H9 (cell line): ENCODE results near the gene TAAR2. TPM values are rescaled to one million over a fixed set of nuclear protein-coding genes. Genes with fewer than 3 reads are reported as not detected.

Experiments used
- DNase-seq: peaks from one replicate; pipeline ENCODE4 v3.0.0-alpha.2; 2017
- H2AFZ ChIP-seq: one replicate; pipeline ENCODE4 v1.6.1; 2013; ENCODE audit warnings: mild to moderate bottlenecking, low read length, control low read depth, moderate library complexity
- H2AK5ac ChIP-seq: 2 replicates; pipeline ENCODE4 v1.6.1; 2013; ENCODE audit warnings: low read length, control low read depth, mixed read lengths; ENCODE audit not compliant: insufficient read length
- H2BK120ac ChIP-seq: one replicate; pipeline ENCODE4 v1.6.1; 2013; ENCODE audit warnings: low read depth, mild to moderate bottlenecking, low read length, control low read depth, inconsistent platforms; ENCODE audit not compliant: poor library complexity, severe bottlenecking
- H2BK12ac ChIP-seq: 2 replicates; pipeline ENCODE4 v1.6.1; 2013; ENCODE audit warnings: low read length, control low read depth, mixed read lengths, low read depth; ENCODE audit not compliant: insufficient read length
- H2BK15ac ChIP-seq: 2 replicates; pipeline ENCODE4 v1.6.1; 2013; ENCODE audit warnings: low read depth, low read length, control low read depth
- H2BK20ac ChIP-seq: one replicate; pipeline ENCODE4 v1.6.1; 2013; ENCODE audit warnings: low read depth, mild to moderate bottlenecking, low read length, control low read depth, inconsistent platforms; ENCODE audit not compliant: poor library complexity, severe bottlenecking
- H2BK5ac ChIP-seq: 2 replicates; pipeline ENCODE4 v1.6.1; 2013; ENCODE audit warnings: low read length, control low read depth, mixed read lengths; ENCODE audit not compliant: insufficient read length
- H3K14ac ChIP-seq: 2 replicates; pipeline ENCODE4 v1.6.1; 2013; ENCODE audit warnings: low read length, control low read depth; ENCODE audit not compliant: insufficient read depth
- H3K18ac ChIP-seq: 2 replicates; pipeline ENCODE4 v1.6.1; 2013; ENCODE audit warnings: low read depth, mild to moderate bottlenecking, mixed read lengths, low read length, control low read depth; ENCODE audit not compliant: insufficient read length
- H3K23ac ChIP-seq: 2 replicates; pipeline ENCODE4 v1.6.1; 2013; ENCODE audit warnings: low read length, control low read depth, mixed read lengths, low read depth; ENCODE audit not compliant: insufficient read length
- H3K23me2 ChIP-seq: 2 replicates; pipeline ENCODE4 v1.6.1; 2013; ENCODE audit warnings: low read depth, mild to moderate bottlenecking, mixed read lengths, low read length, control low read depth; ENCODE audit not compliant: insufficient read length, poor library complexity, severe bottlenecking
- H3K27ac ChIP-seq: 2 replicates; pipeline ENCODE4 v1.5.1; 2013; ENCODE audit warnings: low read length, control low read depth, mixed read lengths, low read depth; ENCODE audit not compliant: insufficient read length
- H3K27me3 ChIP-seq: 2 replicates; pipeline ENCODE4 v1.6.1; 2013; ENCODE audit warnings: low read length, control low read depth, inconsistent platforms; ENCODE audit not compliant: insufficient read depth
- H3K4ac ChIP-seq: 2 replicates; pipeline ENCODE4 v1.6.1; 2013; ENCODE audit warnings: low read depth, mild to moderate bottlenecking, control low read depth, inconsistent platforms, low read length, moderate library complexity
- H3K4me1 ChIP-seq: 2 replicates; pipeline ENCODE4 v1.6.1; 2013; ENCODE audit warnings: low read length, control low read depth, inconsistent platforms; ENCODE audit not compliant: insufficient read depth
- H3K4me2 ChIP-seq: 2 replicates; pipeline ENCODE4 v1.6.1; 2013; ENCODE audit warnings: low read length, control low read depth, mixed read lengths; ENCODE audit not compliant: insufficient read length, insufficient read depth
- H3K56ac ChIP-seq: 2 replicates; pipeline ENCODE4 v1.6.1; 2013; ENCODE audit warnings: low read depth, mild to moderate bottlenecking, mixed read lengths, low read length, control low read depth; ENCODE audit not compliant: insufficient read length
- H3K79me1 ChIP-seq: 2 replicates; pipeline ENCODE4 v1.6.1; 2013; ENCODE audit warnings: low read depth, mild to moderate bottlenecking, moderate library complexity, low read length, control low read depth, inconsistent platforms; ENCODE audit not compliant: insufficient read depth, poor library complexity, severe bottlenecking
- H3K79me2 ChIP-seq: 2 replicates; pipeline ENCODE4 v1.6.1; 2013; ENCODE audit warnings: low read length, control low read depth, inconsistent platforms; ENCODE audit not compliant: insufficient read depth
- H3K9ac ChIP-seq: 2 replicates; pipeline ENCODE4 v1.6.1; 2013; ENCODE audit warnings: low read length, control low read depth, mixed read lengths; ENCODE audit not compliant: insufficient read length; ENCODE audit errors: extremely low read depth
- H3K9me3 ChIP-seq: one replicate; pipeline ENCODE4 v1.6.1; 2013; ENCODE audit warnings: low read depth, low read length, inconsistent platforms; ENCODE audit not compliant: control insufficient read depth
- H3T11ph ChIP-seq: one replicate; pipeline ENCODE4 v1.6.1; 2013; ENCODE audit warnings: mild to moderate bottlenecking, low read length, control low read depth, inconsistent platforms
- H4K20me1 ChIP-seq: one replicate; pipeline ENCODE4 v1.6.1; 2013; ENCODE audit not compliant: control insufficient read depth, insufficient read length, insufficient read depth
- H4K5ac ChIP-seq: 2 replicates; pipeline ENCODE4 v1.6.1; 2013; ENCODE audit warnings: low read depth, mild to moderate bottlenecking, mixed read lengths, low read length, control low read depth; ENCODE audit not compliant: insufficient read length
- H4K8ac ChIP-seq: replicated peaks from 2 replicates; pipeline ENCODE4 v1.6.1; 2013; ENCODE audit warnings: low read length, control low read depth, mixed read lengths, low read depth; ENCODE audit not compliant: insufficient read length
- H4K91ac ChIP-seq: 2 replicates; pipeline ENCODE4 v1.6.1; 2013; ENCODE audit warnings: low read depth, mild to moderate bottlenecking, moderate library complexity, mixed read lengths, low read length, control low read depth; ENCODE audit not compliant: insufficient read length
- H3K27ac Mint-ChIP-seq, 3 experiments: 2 replicates in 2 of 3; 3 replicates in 1 of 3; pipeline ENCODE4 v1.8.0; 2020 to 2021; ENCODE audit warnings: mixed read lengths in 3 of 3, mild to moderate bottlenecking in 1 of 3, moderate library complexity in 1 of 3
- H3K27me3 Mint-ChIP-seq: 2 replicates; pipeline ENCODE4 v1.8.0; 2021; ENCODE audit warnings: low read depth, mild to moderate bottlenecking, moderate library complexity, mixed read lengths
- H3K36me3 Mint-ChIP-seq, 3 experiments: 2 replicates in 2 of 3; 3 replicates in 1 of 3; pipeline ENCODE4 v1.8.0; 2020 to 2021; ENCODE audit warnings: low read depth in 3 of 3, mixed read lengths in 3 of 3; ENCODE audit not compliant: insufficient read depth in 1 of 3
- H3K4me1 Mint-ChIP-seq, 2 experiments: 2 replicates each; pipeline ENCODE4 v1.8.0; 2020; ENCODE audit warnings: mixed read lengths in 2 of 2
- H3K4me3 Mint-ChIP-seq, 2 experiments: 2 replicates in 1 of 2; 3 replicates in 1 of 2; pipeline ENCODE4 v1.8.0; 2020 to 2021; ENCODE audit warnings: mild to moderate bottlenecking in 2 of 2, mixed read lengths in 2 of 2, moderate library complexity in 1 of 2
- H3K9me3 Mint-ChIP-seq, 2 experiments: 2 replicates in 1 of 2; 3 replicates in 1 of 2; pipeline ENCODE4 v1.8.0; 2020; ENCODE audit warnings: mild to moderate bottlenecking in 2 of 2, mixed read lengths in 2 of 2, moderate library complexity in 1 of 2
- WGBS: extraction: QIAGEN DNeasy Blood & Tissue Kit; methylation state at CpG from one replicate; pipeline ENCODE4 v1.1.7; 2013; ENCODE audit warnings: missing lambda C conversion rate, low lambda C conversion rate, mixed read lengths; ENCODE audit not compliant: insufficient read length; ENCODE audit errors: extremely low coverage; 5-methylcytosine and 5-hydroxymethylcytosine counted together
- long read RNA-seq: library from polyadenylated mRNA; unstranded; transcript quantifications from one replicate; pipeline ENCODE4 v2.0.0, GENCODE V29; 2020
- total RNA-seq: library from RNA; stranded (reverse); gene quantifications from 2 replicates; pipeline ENCODE4 v1.2.1, GENCODE V29; 2021
- TF ChIP-seq, protein P1 (sequence below): fragments of 200-600 bp; sonication (generic); conservative IDR thresholded peaks from 3 replicates; pipeline ENCODE4 v1.8.0; 2021; ENCODE audit warnings: antibody characterized with exemption, mild to moderate bottlenecking

The TAAR2 gene, protein sequence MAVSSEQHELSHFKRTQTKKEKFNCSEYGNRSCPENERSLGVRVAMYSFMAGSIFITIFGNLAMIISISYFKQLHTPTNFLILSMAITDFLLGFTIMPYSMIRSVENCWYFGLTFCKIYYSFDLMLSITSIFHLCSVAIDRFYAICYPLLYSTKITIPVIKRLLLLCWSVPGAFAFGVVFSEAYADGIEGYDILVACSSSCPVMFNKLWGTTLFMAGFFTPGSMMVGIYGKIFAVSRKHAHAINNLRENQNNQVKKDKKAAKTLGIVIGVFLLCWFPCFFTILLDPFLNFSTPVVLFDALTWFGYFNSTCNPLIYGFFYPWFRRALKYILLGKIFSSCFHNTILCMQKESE
- not detected in 2 replicates for total RNA-seq
- long read RNA-seq = 0 reads

DNA sequence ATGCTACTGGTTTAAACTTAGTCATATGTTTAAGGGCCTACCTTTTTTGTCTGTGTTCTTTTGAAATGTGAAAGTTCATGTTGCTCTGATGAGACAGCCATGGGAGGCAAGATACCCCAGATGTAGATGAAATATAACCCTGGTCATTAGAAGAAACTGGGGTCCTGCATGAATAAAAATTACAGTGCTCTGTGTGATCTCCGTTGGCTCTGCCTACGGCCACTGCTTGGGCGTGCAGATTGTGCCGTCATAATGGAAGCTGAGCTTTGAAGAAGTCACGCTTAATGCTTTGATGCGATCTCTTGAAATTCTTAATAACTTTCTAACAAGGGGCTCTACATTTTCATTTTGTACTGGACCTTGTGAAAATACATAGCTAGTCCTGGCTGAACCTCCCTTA lies at the start of gene TAAR2:
Gene TAAR2 (minus strand): TSS at position 101 of the 400 bp plus-strand sequence. CDS start 0 bp downstream, at position 101.
- Histone ChIP-seq H3K23me2 (no peaks in the 10 kb centered on the region), H3K4me2 (no peak within 1 kb of the TSS), H3K14ac (no peak within 1 kb of the TSS), H3T11ph (no peak within 1 kb of the TSS), H3K9ac (no peak within 1 kb of the TSS), H3K4ac (no peak within 1 kb of the TSS), H2AFZ (peak within 1 kb of the TSS; percentile 56), H4K20me1 (no peaks in the 10 kb centered on the region), H3K79me2 (no peaks in the 10 kb centered on the region), H2AK5ac (no peak within 1 kb of the TSS), H2BK12ac (no peak within 1 kb of the TSS), H3K9me3 (no peaks in the 10 kb centered on the region), H3K23ac (no peak within 1 kb of the TSS), H2BK15ac (no peak within 1 kb of the TSS), H2BK120ac (no peak within 1 kb of the TSS), H3K79me1 (no peaks in the 10 kb centered on the region), H3K56ac (no peak within 1 kb of the TSS), H2BK5ac (no peak within 1 kb of the TSS), H2BK20ac (no peak within 1 kb of the TSS), H3K18ac (no peak within 1 kb of the TSS), H4K5ac (no peak within 1 kb of the TSS), H3K27me3 (no peaks in the 10 kb centered on the region), H4K8ac (no peak within 1 kb of the TSS), H3K27ac (no peak within 1 kb of the TSS), H3K4me1 (no peaks in the 10 kb centered on the region), H4K91ac (no peak within 1 kb of the TSS)
- no peak for DNase-seq
- Mint-ChIP-seq H3K27ac (peak within 1 kb of the TSS in 1 of 3 experiments; percentile 27; a peak in 1 of 7 replicates), H3K36me3 (no peaks in the 10 kb centered on the region; a peak in 1 of 7 replicates), H3K27me3 (no peaks in the 10 kb centered on the region; the same call in 1 of the 2 replicates), H3K4me1 (peaks cover 7 to 9% of the 10 kb centered on the region in 2 experiments), H3K9me3 (peaks cover 0 to 8% of the 10 kb centered on the region in 2 experiments; a peak in 3 of 5 replicates), H3K4me3 (no peak within 1 kb of the TSS)
- WGBS = no CpG with 5 or more reads among the region's 6 CpGs
- TF ChIP-seq, protein P1, sequence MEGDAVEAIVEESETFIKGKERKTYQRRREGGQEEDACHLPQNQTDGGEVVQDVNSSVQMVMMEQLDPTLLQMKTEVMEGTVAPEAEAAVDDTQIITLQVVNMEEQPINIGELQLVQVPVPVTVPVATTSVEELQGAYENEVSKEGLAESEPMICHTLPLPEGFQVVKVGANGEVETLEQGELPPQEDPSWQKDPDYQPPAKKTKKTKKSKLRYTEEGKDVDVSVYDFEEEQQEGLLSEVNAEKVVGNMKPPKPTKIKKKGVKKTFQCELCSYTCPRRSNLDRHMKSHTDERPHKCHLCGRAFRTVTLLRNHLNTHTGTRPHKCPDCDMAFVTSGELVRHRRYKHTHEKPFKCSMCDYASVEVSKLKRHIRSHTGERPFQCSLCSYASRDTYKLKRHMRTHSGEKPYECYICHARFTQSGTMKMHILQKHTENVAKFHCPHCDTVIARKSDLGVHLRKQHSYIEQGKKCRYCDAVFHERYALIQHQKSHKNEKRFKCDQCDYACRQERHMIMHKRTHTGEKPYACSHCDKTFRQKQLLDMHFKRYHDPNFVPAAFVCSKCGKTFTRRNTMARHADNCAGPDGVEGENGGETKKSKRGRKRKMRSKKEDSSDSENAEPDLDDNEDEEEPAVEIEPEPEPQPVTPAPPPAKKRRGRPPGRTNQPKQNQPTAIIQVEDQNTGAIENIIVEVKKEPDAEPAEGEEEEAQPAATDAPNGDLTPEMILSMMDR = no peak
